ENCODE data around the gene OR5A1. TPM values are rescaled to one million over a fixed set of nuclear protein-coding genes. Genes with fewer than 3 reads are reported as not detected.

Gene OR5A1
- total RNA-seq, 1 donor: not detected

- no peak overlapping the region for H3K4me3 ChIP-seq (ENCODE audit: low read depth, low read length)
- TF ChIP-seq CTCF (IDR thresholded peaks at IDR 0.05; ENCODE audit: insufficient read depth, low read length): no peak
- DNase-seq (ENCODE audit: low read depth): no peak
Observed at GRCh38 chr11:59416613-59417012, 19.7 kb upstream of the OR5A1 start.

DNA sequence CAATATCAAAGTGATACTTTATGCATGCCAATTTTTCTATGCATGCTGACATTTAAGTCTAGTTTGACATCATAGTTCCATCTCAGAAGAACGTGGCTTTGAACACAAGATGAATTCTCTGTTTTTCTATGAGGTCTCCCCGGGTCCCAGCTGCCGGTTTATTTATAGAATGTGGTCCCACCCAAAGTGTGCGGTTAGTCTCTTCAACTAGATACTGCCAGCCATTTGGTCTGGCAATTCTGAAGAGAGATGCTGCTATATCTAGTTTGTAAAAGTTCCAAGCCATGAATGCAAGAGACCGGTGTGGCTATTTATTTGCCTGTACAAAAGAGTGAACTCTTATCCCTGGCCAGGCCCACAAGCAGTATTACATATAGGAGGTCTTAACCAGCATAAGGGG lies 19.2 kb upstream of the OR5A1 start:
- H3K4me3 ChIP-seq (ENCODE audit: low read depth, low read length): no peak overlapping the region
- TF ChIP-seq CTCF (IDR thresholded peaks at IDR 0.05; ENCODE audit: insufficient read depth, low read length): no peak
- DNase-seq (ENCODE audit: low read depth): no peak

DNA sequence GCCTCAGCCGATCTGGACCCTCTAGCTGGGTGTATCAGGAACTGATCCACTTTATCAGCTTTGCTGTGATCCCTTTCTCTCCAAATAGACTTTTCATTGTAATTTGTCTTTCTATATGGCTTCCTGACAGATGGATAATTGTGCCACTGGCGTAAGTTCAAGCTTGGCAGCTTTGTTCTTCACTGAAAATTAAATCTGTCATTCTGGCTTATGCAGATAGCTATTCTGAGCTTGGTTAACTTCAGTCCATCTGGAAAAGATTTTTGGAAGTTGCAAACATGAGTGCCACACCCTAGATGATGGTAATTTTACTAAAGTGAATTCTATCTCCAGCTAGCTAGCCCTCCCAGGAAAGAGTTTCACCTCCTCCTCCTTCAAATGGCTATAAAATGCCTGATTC lies 18.1 kb upstream of the OR5A1 start:
- no peak overlapping the region for H3K4me3 ChIP-seq (ENCODE audit: low read depth, low read length)
- no peak for TF ChIP-seq CTCF (IDR thresholded peaks at IDR 0.05; ENCODE audit: insufficient read depth, low read length)

DNA sequence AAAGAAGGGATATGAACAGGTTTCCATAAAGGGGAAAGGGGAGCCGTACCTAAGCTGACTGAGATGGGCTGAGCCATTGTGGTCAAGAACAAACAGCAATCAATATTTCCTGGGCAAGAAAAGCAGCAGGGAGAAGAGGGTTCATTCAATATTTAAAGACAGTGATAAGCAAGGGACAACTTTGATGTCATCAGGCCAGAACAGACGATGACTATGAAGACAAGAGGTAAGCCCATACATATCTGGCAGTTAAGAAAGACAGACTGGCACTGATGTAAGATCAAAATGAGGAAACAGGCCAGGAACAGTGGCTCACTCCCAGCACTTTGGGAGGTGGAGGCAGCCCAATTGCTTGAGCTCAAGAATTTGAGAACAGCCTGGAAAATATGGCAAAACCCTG lies 12.4 kb upstream of the OR5A1 start:
- no peak for TF ChIP-seq CTCF (IDR thresholded peaks at IDR 0.05; ENCODE audit: insufficient read depth, low read length)
- no peak for DNase-seq (ENCODE audit: low read depth)
- H3K4me3 ChIP-seq (ENCODE audit: low read depth, low read length): no peak overlapping the region

More for the DNA sequence above, 18.1 kb upstream of the OR5A1 start:
- DNase-seq (ENCODE audit: low read depth): no peak

GRCh38 chr11:59425131-59425530 lies 11.1 kb upstream of the OR5A1 start:
- DNase-seq (ENCODE audit: low read depth): no peak
- no peak overlapping the region for H3K4me3 ChIP-seq (ENCODE audit: low read depth, low read length)
- no peak for TF ChIP-seq CTCF (IDR thresholded peaks at IDR 0.05; ENCODE audit: insufficient read depth, low read length)

GRCh38 chr11:59426361-59427067 lies 9.8 kb upstream of the OR5A1 start, which contains the start of gene OR5A2:
Gene OR5A2 (minus strand): TSS chr11:59426413. CDS start chr11:59422953, 3,460 bp downstream.
- no peak within 1 kb of the TSS for H3K4me3 ChIP-seq (ENCODE audit: low read depth, low read length)
- DNase-seq (ENCODE audit: low read depth): no peak
- no peak for TF ChIP-seq CTCF (IDR thresholded peaks at IDR 0.05; ENCODE audit: insufficient read depth, low read length)

- no peak for DNase-seq (ENCODE audit: low read depth)
- no peak overlapping the region for H3K4me3 ChIP-seq (ENCODE audit: low read depth, low read length)
- no peak for TF ChIP-seq CTCF (IDR thresholded peaks at IDR 0.05; ENCODE audit: insufficient read depth, low read length)
Observed at GRCh38 chr11:59427068-59427382, 9.2 kb upstream of the OR5A1 start.
